A549 (cell line): ENCODE measurements around the gene ASXL2.

Experiments used
- EP300 ChIP-seq, 2 experiments: fragments of >200 bp; sonication (Bioruptor Twin); formaldehyde crosslinking; IDR thresholded peaks; 2 replicates in 1 of 2; 3 replicates in 1 of 2; pipeline ENCODE4 v1.6.1; 2016 to 2017
- KDM1A ChIP-seq: fragments of 200-600 bp; sonication (generic); IDR thresholded peaks from 2 replicates; pipeline ENCODE4 v1.6.1; 2016; ENCODE audit warnings: low read depth, mild to moderate bottlenecking
- MAZ ChIP-seq: fragments of 150-350 bp; IDR thresholded peaks from 2 replicates; pipeline ENCODE4 v1.6.1; 2014; ENCODE audit warnings: antibody characterized with exemption, low read depth, low read length, borderline replicate concordance
- POLR2A ChIP-seq: IDR thresholded peaks from 2 replicates; pipeline ENCODE4 v1.6.1; 2012; ENCODE audit warnings: mild to moderate bottlenecking, low read length
- RAD21 ChIP-seq, 2 experiments: fragments of >200 bp in 1 of 2; sonication (Bioruptor Twin) in 1 of 2; formaldehyde crosslinking in 1 of 2; IDR thresholded peaks in 1 of 2; conservative IDR thresholded peaks in 1 of 2; 2 replicates in 1 of 2; 3 replicates in 1 of 2; pipeline ENCODE4 v1.6.1; 2012 to 2018; ENCODE audit warnings: inconsistent platforms in 1 of 2
- RFX5 ChIP-seq: fragments of 450-650 bp; IDR thresholded peaks from 2 replicates; pipeline ENCODE4 v1.7.1; 2014; ENCODE audit warnings: antibody characterized with exemption, mild to moderate bottlenecking, moderate library complexity
- TFCP2L1 ChIP-seq: fragments of 250-450 bp; sonication (Bioruptor Pico); IDR thresholded peaks from 2 replicates; pipeline ENCODE4 v1.5.0; 2021; ENCODE audit warnings: mild to moderate bottlenecking
- TF ChIP-seq, protein P1 (sequence below): IDR thresholded peaks from 2 replicates; pipeline ENCODE4 v1.6.1; 2012
- TF ChIP-seq, protein P2 (sequence below): fragments of >200 bp; sonication (Bioruptor Twin); formaldehyde crosslinking; IDR thresholded peaks from 3 replicates; pipeline ENCODE4 v1.5.1; 2016
- TF ChIP-seq, protein P3 (sequence below): fragments of 150-350 bp; IDR thresholded peaks from 2 replicates; pipeline ENCODE4 v1.6.1; 2014; ENCODE audit warnings: low read depth, mild to moderate bottlenecking, low read length

DNA sequence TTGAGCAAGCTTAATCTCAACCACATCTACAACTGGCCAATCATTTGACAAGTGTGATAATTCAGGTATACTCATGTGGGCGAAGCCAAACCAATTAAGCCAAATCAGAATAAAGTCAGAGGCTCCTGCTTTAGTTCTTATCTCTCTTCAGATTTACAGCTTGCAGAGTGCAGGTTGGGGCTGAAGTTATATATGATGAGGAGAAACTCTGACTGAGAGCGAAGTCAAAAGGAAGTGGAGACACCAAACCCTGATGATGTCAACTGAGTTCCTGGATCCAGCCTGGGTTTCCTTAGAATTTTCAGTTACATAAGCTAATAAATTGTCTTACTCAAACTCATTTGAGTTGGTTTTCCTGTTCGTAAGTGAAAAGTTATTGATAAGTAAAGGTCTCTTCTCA, 73.9 kb downstream of the ASXL2 start:
- TF ChIP-seq, protein P1, sequence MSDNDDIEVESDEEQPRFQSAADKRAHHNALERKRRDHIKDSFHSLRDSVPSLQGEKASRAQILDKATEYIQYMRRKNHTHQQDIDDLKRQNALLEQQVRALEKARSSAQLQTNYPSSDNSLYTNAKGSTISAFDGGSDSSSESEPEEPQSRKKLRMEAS, result no peak
- TF ChIP-seq KDM1A (no peak), TFCP2L1 (CRISPR knock-in tag) (no peak), RFX5 (no peak), EP300 (IDR thresholded peaks at IDR 0.05) (no peak), POLR2A (no peak), RAD21 (conservative IDR thresholded peaks at IDR 0.05 in 1 of 2, IDR thresholded peaks at IDR 0.05 in 1 of 2) (no peak), MAZ (no peak)
- TF ChIP-seq, protein P2, sequence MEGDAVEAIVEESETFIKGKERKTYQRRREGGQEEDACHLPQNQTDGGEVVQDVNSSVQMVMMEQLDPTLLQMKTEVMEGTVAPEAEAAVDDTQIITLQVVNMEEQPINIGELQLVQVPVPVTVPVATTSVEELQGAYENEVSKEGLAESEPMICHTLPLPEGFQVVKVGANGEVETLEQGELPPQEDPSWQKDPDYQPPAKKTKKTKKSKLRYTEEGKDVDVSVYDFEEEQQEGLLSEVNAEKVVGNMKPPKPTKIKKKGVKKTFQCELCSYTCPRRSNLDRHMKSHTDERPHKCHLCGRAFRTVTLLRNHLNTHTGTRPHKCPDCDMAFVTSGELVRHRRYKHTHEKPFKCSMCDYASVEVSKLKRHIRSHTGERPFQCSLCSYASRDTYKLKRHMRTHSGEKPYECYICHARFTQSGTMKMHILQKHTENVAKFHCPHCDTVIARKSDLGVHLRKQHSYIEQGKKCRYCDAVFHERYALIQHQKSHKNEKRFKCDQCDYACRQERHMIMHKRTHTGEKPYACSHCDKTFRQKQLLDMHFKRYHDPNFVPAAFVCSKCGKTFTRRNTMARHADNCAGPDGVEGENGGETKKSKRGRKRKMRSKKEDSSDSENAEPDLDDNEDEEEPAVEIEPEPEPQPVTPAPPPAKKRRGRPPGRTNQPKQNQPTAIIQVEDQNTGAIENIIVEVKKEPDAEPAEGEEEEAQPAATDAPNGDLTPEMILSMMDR, result no peak
- TF ChIP-seq, protein P3, sequence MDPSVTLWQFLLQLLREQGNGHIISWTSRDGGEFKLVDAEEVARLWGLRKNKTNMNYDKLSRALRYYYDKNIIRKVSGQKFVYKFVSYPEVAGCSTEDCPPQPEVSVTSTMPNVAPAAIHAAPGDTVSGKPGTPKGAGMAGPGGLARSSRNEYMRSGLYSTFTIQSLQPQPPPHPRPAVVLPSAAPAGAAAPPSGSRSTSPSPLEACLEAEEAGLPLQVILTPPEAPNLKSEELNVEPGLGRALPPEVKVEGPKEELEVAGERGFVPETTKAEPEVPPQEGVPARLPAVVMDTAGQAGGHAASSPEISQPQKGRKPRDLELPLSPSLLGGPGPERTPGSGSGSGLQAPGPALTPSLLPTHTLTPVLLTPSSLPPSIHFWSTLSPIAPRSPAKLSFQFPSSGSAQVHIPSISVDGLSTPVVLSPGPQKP, result no peak
